ENCODE data around the gene NASP.

DNA sequence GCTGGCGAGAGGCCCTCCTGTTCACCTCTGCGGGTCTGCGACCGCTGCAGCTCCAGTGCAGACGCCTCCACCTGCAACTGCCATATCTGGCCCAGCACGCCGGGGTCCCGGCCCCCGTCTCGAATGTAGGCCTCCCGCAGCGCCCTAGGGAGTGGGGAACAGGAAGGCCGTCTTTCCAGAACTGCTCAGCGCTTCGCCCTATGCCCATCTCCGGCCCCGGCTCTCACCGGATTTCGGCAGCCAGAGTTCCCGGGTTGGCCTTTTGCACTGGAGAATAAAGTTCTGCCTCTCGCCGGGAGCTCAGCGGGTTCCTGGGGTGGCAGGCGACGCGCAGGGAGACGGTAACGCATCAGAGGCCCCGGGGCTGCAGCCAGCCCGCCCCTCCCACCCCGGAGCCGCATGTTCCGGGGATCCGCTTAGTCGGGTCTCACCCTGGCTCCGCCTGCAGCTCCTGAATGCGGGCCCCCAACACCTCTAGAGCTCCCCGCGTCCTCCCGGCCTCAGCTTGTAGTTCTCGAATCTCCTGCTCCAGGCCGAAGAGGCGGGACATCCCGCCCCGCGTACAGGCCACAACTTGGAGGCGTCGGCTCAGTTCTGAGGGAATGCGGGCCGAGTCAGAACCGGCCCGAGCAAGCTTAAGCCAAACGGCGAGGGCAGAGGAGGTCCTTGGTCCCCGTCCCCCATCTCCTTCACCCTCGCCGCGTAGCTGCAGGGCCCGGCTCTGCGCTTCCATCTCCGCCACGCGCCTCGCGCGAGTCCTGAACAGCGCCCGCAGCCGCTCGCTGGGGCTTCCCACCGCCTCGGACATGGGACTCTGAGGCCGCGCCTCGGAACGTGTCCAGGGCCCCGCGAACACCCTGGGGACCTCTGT lies 38.9 kb downstream of the NASP start:
- TF ChIP-seq CTCF (IDR thresholded peaks at IDR 0.05 in 4 of 5, conservative IDR thresholded peaks at IDR 0.05 in 1 of 5) (no peak), POLR2A (IDR thresholded peaks at IDR 0.05) (no peak)
